Peyer's patch (tissue), 4 donors: Measurements from ENCODE around the gene SLC39A11.

Source experiments
- CTCF ChIP-seq, 6 experiments: fragments of 450-650 bp in 4 of 6; fragments of 200-600 bp in 2 of 6; sonication (generic) in 1 of 6; IDR thresholded peaks; one replicate each; pipeline ENCODE4 v1.5.1; 2017 to 2019; ENCODE audit warnings: antibody characterized with exemption in 6 of 6, mild to moderate bottlenecking in 3 of 6, moderate library complexity in 1 of 6
- POLR2A ChIP-seq, 2 donors: fragments of 450-650 bp; IDR thresholded peaks; one replicate each; pipeline ENCODE4 v1.5.1; 2017; ENCODE audit warnings: antibody characterized with exemption in 2 of 2, mild to moderate bottlenecking in 2 of 2, moderate library complexity in 2 of 2

GRCh38 chr17:73090396-73091202 lies 1.9 kb downstream of the SLC39A11 start:
- TF ChIP-seq POLR2A (IDR thresholded peaks at IDR 0.05) (no peak), CTCF (IDR thresholded peaks at IDR 0.05) (no peak)
